Activated CD4-positive, alpha-beta memory T cell treated with anti-CD3 and anti-CD28 coated beads, Interleukin-2, amount 10 ng/mL, durations not matched to agents 7 days and 5 days (primary cell): ENCODE measurements around the gene IBA57. TPM values are rescaled to one million over a fixed set of nuclear protein-coding genes. Genes with fewer than 3 reads are reported as not detected.

Experiments used
- CTCF ChIA-PET: fragments of 350-600 bp; sonication (Branson Sonifier 250); formaldehyde crosslinking; loops from one replicate; lab custom pipeline; 2021; ENCODE audit warnings: antibody characterized with exemption, inconsistent platforms; lab: Charles Lee
- POLR2A ChIA-PET: fragments of 350-600 bp; sonication (Branson Sonifier 250); formaldehyde crosslinking; loops from one replicate; lab custom pipeline; 2021; ENCODE audit warnings: antibody characterized with exemption; lab: Charles Lee
- DNase-seq: peaks from one replicate; pipeline ENCODE4 v3.0.0-alpha.2; 2020
- H3K27ac Mint-ChIP-seq: one replicate; pipeline ENCODE4 v1.8.0; 2021; ENCODE audit warnings: mild to moderate bottlenecking, mixed read lengths
- H3K27me3 Mint-ChIP-seq: one replicate; pipeline ENCODE4 v1.8.0; 2021; ENCODE audit warnings: mixed read lengths
- H3K36me3 Mint-ChIP-seq: one replicate; pipeline ENCODE4 v1.8.0; 2021; ENCODE audit warnings: low read depth, mixed read lengths
- H3K4me1 Mint-ChIP-seq: one replicate; pipeline ENCODE4 v1.8.0; 2021; ENCODE audit warnings: mixed read lengths
- H3K4me3 Mint-ChIP-seq: one replicate; pipeline ENCODE4 v1.8.0; 2021; ENCODE audit warnings: mild to moderate bottlenecking, mixed read lengths
- H3K9me3 Mint-ChIP-seq: one replicate; pipeline ENCODE4 v1.8.0; 2021; ENCODE audit warnings: mixed read lengths
- total RNA-seq, 2 experiments: library from RNA; stranded (reverse); gene quantifications; one replicate each; pipeline ENCODE4 v1.2.3, GENCODE V29; 2021

The IBA57 gene
- total RNA-seq, 2 experiments from 2014 or later: 4.5 to 5.2 TPM

GRCh38 chr1:228211531-228212414 is 46.2 kb downstream of the IBA57 start:
- Mint-ChIP-seq H3K36me3 (no peaks in the 10 kb centered on the region), H3K4me1 (peaks cover 6% of the 10 kb centered on the region), H3K27me3 (no peaks in the 10 kb centered on the region), H3K4me3 (peak overlapping the region; percentile 13), H3K27ac (no peak overlapping the region), H3K9me3 (no peaks in the 10 kb centered on the region)
- no peak for DNase-seq
- CTCF ChIA-PET: interaction anchor here (0.6 kb wide), 1 partner anchor 32 kb away, joined by 3 read pairs; no protein-coding TSS in a partner anchor
- POLR2A ChIA-PET: no interaction called here

DNA sequence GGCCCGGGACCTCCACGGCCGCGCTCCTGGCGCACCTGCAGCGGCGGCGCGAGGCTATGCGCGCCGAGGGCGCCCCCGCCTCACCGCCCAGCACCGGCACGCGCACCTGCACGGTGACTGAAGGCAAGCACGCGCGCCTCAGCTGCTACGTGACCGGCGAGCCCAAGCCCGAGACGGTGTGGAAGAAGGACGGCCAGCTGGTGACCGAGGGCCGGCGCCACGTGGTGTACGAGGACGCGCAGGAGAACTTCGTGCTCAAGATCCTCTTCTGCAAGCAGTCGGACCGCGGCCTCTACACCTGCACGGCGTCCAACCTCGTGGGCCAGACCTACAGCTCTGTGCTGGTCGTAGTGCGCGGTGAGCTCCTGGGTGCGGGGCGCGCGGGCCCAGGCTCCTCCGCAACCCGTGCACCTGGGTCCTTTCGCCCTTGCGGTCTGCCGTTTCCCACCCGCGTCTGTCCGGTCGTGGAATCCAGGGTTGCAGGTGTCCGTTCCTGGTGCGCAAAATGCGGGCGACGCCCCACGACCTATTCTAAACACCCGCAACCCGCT is 46.9 kb downstream of the IBA57 start:
- Mint-ChIP-seq H3K4me3 (no peak overlapping the region), H3K4me1 (peaks cover 6% of the 10 kb centered on the region), H3K27ac (no peak overlapping the region), H3K36me3 (no peaks in the 10 kb centered on the region), H3K9me3 (no peaks in the 10 kb centered on the region), H3K27me3 (no peaks in the 10 kb centered on the region)
- CTCF ChIA-PET: interaction anchor here (0.6 kb wide), 1 partner anchor 33 kb away, joined by 3 read pairs; no protein-coding TSS in a partner anchor
- POLR2A ChIA-PET: no interaction called here
- no peak for DNase-seq

DNA sequence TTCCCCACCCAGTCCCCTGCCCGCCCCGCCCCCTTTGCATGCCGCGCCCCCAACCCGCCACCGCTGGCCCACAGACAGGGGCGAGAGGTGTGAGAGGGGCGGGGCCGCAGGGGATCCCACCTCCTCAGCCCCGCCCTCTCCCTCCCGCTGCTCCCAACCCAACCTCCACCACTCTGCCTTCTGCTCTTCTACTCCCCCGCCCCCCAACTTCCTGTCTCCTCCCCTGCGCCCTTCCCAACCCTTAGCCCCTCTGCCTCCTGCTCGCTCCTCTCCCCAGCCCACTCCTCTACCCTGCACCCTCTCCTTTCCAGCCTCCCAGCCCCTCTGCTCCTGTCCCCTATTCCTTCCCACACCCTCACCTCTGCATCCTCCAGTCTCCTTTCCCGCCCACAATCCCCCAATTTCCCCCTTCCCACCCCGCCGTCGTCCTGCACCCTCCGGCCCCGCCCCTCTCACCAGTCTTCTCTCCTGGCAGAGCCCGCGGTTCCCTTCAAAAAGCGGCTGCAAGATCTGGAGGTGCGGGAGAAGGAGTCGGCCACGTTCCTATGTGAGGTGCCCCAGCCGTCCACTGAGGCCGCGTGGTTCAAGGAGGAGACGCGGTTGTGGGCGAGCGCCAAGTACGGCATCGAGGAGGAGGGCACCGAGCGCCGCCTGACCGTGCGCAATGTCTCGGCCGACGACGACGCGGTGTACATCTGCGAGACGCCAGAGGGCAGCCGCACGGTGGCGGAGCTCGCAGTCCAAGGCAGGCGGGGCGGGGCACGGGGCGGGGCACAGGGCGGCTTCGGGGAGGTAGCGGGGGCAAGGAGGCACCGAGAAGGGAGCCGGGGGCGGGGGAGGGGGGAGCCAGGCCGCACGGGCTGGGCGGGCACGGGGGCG is 47.6 kb downstream of the IBA57 start:
- Mint-ChIP-seq H3K4me3 (peak overlapping the region; percentile 79), H3K27ac (peak overlapping the region; percentile 65), H3K27me3 (no peaks in the 10 kb centered on the region), H3K9me3 (no peaks in the 10 kb centered on the region), H3K4me1 (peaks cover 6% of the 10 kb centered on the region), H3K36me3 (no peaks in the 10 kb centered on the region)
- CTCF ChIA-PET: interaction anchor here (0.6 to 1.1 kb wide), 9 partner anchors 8 to 305 kb away, joined by 3 to 5 read pairs (median 3); no protein-coding TSS in a partner anchor
- POLR2A ChIA-PET: interaction anchor here (0.6 to 1.8 kb wide), 2 partner anchors 244 to 252 kb away, joined by 4 read pairs; no protein-coding TSS in a partner anchor
- DNase-seq: peak; percentile 90

GRCh38 chr1:228213917-228214808 is 48.6 kb downstream of the IBA57 start:
- Mint-ChIP-seq H3K4me3 (no peak overlapping the region), H3K36me3 (no peaks in the 10 kb centered on the region), H3K9me3 (no peaks in the 10 kb centered on the region), H3K27ac (no peak overlapping the region), H3K27me3 (no peaks in the 10 kb centered on the region), H3K4me1 (peaks cover 6% of the 10 kb centered on the region)
- DNase-seq: no peak
- POLR2A ChIA-PET: interaction anchor here (0.6 to 1.8 kb wide), 3 partner anchors 243 to 251 kb away, joined by 3 to 4 read pairs (median 4); a partner anchor contains a TSS
- CTCF ChIA-PET: interaction anchor here (0.6 to 1.1 kb wide), 10 partner anchors 9 to 304 kb away, joined by 3 to 5 read pairs (median 3); no protein-coding TSS in a partner anchor

- ChIA-PET POLR2A (interaction anchor here (1.3 to 1.8 kb wide), 2 partner anchors 243 to 250 kb away, joined by 3 to 4 read pairs; a partner anchor contains a TSS), CTCF (interaction anchor here (0.6 to 0.8 kb wide), 2 partner anchors 11 to 175 kb away, joined by 3 read pairs; no protein-coding TSS in a partner anchor)
- Mint-ChIP-seq H3K36me3 (no peaks in the 10 kb centered on the region), H3K27ac (no peak overlapping the region), H3K9me3 (no peaks in the 10 kb centered on the region), H3K4me3 (no peak overlapping the region), H3K4me1 (peaks cover 6% of the 10 kb centered on the region), H3K27me3 (no peaks in the 10 kb centered on the region)
- DNase-seq: no peak
These were observed 49.5 kb downstream of the IBA57 start for GRCh38 chr1:228214921-228215662.

GRCh38 chr1:228215663-228216116 is 50.1 kb downstream of the IBA57 start:
- POLR2A ChIA-PET: no interaction called here
- CTCF ChIA-PET: no interaction called here
- DNase-seq: no peak

GRCh38 chr1:228216371-228217320 is 51.0 kb downstream of the IBA57 start:
- H3K4me3 Mint-ChIP-seq: no peak overlapping the region
- ChIA-PET CTCF (no interaction called here), POLR2A (no interaction called here)
- no peaks in the 10 kb centered on the region for H3K9me3 Mint-ChIP-seq
- H3K27ac Mint-ChIP-seq: no peak overlapping the region
- no peaks in the 10 kb centered on the region for H3K27me3 Mint-ChIP-seq
- DNase-seq: no peak
- peaks cover 2% of the 10 kb centered on the region for H3K4me1 Mint-ChIP-seq
- H3K36me3 Mint-ChIP-seq: no peaks in the 10 kb centered on the region

More at GRCh38 chr1:228215663-228216116, 50.1 kb downstream of the IBA57 start:
- Mint-ChIP-seq H3K27ac (no peak overlapping the region), H3K4me3 (no peak overlapping the region), H3K9me3 (no peaks in the 10 kb centered on the region), H3K4me1 (peaks cover 6% of the 10 kb centered on the region), H3K27me3 (no peaks in the 10 kb centered on the region), H3K36me3 (no peaks in the 10 kb centered on the region)

GRCh38 chr1:228217551-228218344 is 52.1 kb downstream of the IBA57 start:
- H3K4me1 Mint-ChIP-seq: peaks cover 2% of the 10 kb centered on the region
- no peak for DNase-seq
- ChIA-PET CTCF (no interaction called here), POLR2A (no interaction called here)
- H3K36me3 Mint-ChIP-seq: no peaks in the 10 kb centered on the region
- no peaks in the 10 kb centered on the region for H3K9me3 Mint-ChIP-seq
- no peak overlapping the region for H3K4me3 Mint-ChIP-seq
- no peak overlapping the region for H3K27ac Mint-ChIP-seq
- no peaks in the 10 kb centered on the region for H3K27me3 Mint-ChIP-seq

- Mint-ChIP-seq H3K4me1 (no peaks in the 10 kb centered on the region), H3K36me3 (no peaks in the 10 kb centered on the region), H3K4me3 (no peak overlapping the region), H3K27ac (no peak overlapping the region), H3K27me3 (no peaks in the 10 kb centered on the region), H3K9me3 (no peaks in the 10 kb centered on the region)
- POLR2A ChIA-PET: no interaction called here
- CTCF ChIA-PET: no interaction called here
- DNase-seq: no peak
These were observed 53.1 kb downstream of the IBA57 start for GRCh38 chr1:228218513-228219244.
